Vagina (tissue), 2 donors: ENCODE results near the gene COA1.

ENCODE experiments used
- CTCF ChIP-seq, 3 experiments: fragments of 450-650 bp in 2 of 3; fragments of 200-600 bp in 1 of 3; sonication (generic) in 1 of 3; IDR thresholded peaks; one replicate each; pipeline ENCODE4 v1.5.1; 2017 to 2019; ENCODE audit warnings: antibody characterized with exemption in 3 of 3, mild to moderate bottlenecking in 2 of 3, moderate library complexity in 2 of 3
- POLR2A ChIP-seq, 2 donors: fragments of 450-650 bp; IDR thresholded peaks; one replicate each; pipeline ENCODE4 v1.6.1; 2017; ENCODE audit warnings: antibody characterized with exemption in 2 of 2, mild to moderate bottlenecking in 2 of 2, moderate library complexity in 2 of 2
- POLR2AphosphoS5 ChIP-seq, 2 donors: sonication (generic); formaldehyde crosslinking; IDR thresholded peaks; one replicate each; pipeline ENCODE4 v1.9.0; 2017; ENCODE audit warnings: antibody characterized with exemption in 2 of 2, mild to moderate bottlenecking in 2 of 2, low read depth in 1 of 2; ENCODE audit not compliant: insufficient read depth in 1 of 2

- no peak for TF ChIP-seq POLR2AphosphoS5 (IDR thresholded peaks at IDR 0.05; ENCODE audit: insufficient read depth in 1 of 2, low read depth in 1 of 2)
- TF ChIP-seq CTCF (IDR thresholded peaks at IDR 0.05): no peak
- TF ChIP-seq POLR2A (IDR thresholded peaks at IDR 0.05): no peak
Measured at GRCh38 chr7:43634384-43634783, 94.9 kb downstream of the COA1 start.
